Measurements from ENCODE around the gene MMP24OS.

- TF ChIP-seq, protein P1, sequence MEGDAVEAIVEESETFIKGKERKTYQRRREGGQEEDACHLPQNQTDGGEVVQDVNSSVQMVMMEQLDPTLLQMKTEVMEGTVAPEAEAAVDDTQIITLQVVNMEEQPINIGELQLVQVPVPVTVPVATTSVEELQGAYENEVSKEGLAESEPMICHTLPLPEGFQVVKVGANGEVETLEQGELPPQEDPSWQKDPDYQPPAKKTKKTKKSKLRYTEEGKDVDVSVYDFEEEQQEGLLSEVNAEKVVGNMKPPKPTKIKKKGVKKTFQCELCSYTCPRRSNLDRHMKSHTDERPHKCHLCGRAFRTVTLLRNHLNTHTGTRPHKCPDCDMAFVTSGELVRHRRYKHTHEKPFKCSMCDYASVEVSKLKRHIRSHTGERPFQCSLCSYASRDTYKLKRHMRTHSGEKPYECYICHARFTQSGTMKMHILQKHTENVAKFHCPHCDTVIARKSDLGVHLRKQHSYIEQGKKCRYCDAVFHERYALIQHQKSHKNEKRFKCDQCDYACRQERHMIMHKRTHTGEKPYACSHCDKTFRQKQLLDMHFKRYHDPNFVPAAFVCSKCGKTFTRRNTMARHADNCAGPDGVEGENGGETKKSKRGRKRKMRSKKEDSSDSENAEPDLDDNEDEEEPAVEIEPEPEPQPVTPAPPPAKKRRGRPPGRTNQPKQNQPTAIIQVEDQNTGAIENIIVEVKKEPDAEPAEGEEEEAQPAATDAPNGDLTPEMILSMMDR (IDR thresholded peaks at IDR 0.05): no peak
- TF ChIP-seq EZH2phosphoT487 (IDR thresholded peaks at IDR 0.05): no peak
- TF ChIP-seq EZH2 (IDR thresholded peaks at IDR 0.05): no peak
These were observed 39.2 kb downstream of the MMP24OS start for GRCh38 chr20:35238735-35239134.

Data from neural progenitor cell (in vitro differentiated cells).